NOMO-1 (cell line): ENCODE results near the gene CLMN.
"Not testable (repeated sequence)": the region's sequence is repeated elsewhere in the genome, so short reads cannot be mapped to it uniquely, and the experiment has no call there.

Experiments
- DNase-seq, 2 experiments: peaks; one replicate each; lab custom pipeline; 2025; ENCODE audit not compliant: unreplicated experiment in 2 of 2; lab: John Stamatoyannopoulos, UW

The CLMN gene

DNA sequence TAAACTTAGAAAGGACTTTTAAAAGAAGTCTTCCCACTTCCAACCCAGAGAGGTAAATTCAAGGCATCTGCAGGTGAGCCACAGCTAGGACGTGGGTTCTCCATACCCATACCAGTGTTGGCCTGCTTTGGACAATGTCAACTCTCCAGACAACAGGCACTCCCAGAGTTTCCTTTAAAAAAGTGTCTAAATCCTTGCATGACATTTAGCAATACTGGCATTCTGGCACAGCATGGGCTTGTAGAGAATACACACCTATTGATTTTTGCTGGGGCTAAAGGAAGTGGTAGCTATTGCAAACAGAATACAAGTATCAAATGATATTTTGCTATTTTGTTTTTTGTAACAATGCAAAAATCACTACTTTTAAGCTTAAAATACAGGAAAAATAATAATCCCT is 136.6 kb downstream of the CLMN start:
- DNase-seq, result no peak

DNA sequence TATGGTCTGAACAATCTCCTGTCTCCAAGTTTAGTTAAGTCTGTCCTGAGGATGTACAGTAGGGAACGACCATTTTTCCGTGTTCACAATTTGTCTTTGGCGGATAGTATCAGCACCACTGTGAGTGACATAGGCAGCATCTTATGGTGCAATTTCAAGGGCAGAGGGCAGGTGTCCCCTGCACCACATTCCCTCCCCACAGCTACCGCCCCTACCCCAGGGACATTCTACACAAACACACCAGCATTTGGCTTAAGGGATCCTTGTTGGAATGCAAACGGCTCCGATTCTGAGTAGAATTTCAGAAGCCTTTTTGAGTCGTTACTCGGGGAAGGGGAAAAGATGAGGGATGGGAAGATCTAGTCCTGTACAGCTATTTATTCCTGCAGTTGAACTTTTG is 137.3 kb downstream of the CLMN start:
- DNase-seq, result no peak

GRCh38 chr14:95180966-95181741 is 138.6 kb downstream of the CLMN start:
- DNase-seq, result no peak

- DNase-seq, result not testable (repeated sequence)
Observed at GRCh38 chr14:95175670-95176069, 144.0 kb downstream of the CLMN start.

DNA sequence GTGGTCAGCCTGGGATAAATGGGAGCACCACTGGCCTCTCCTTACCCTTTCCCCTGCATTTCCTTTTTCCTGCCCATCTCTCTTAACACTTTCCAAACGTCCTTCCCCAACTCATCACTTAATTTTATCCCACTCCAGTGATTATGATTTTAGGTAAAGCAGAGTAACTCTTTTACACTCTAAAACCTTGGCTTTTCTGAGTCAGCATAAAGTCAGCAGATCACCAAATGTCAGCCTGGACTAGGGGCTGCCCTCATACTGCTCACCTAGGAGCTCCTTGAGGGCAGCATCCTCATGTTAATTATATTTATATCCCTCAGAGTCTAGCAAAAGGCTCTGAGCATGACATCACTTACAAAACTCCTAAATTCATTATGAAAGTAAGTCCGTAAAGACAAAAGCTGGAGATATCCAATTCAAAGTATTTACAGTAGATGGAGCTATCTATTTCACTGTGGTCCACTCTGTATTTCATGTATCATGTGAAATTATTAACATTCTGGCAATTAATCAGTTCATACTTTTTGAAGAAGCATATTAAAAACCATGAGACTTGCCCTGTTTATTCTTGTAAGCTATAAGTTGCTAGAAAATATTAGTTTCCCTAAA is 145.4 kb downstream of the CLMN start:
- DNase-seq, result no peak

GRCh38 chr14:95173518-95173917 is 146.2 kb downstream of the CLMN start:
- peak; percentile 23 to 62 for DNase-seq

DNA sequence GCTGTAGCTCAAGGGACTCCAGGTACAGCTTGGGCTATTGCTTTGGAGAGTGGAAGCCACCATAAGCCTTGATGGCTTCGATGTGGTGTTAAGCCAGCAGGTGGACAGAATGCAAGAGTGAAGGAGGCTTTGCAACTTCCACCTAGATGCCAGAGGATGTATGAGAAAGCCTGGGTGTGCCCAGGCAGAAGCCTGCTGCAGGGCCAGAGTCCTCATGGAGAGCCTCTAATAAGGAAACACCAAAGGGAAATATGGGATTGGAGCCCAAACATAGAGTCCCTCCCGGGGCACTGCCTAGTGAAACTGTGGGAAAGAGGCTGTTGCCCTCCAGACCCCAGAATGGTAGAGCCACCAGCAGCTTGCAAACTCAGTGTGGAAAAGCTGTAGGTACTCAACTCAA is 152.5 kb downstream of the CLMN start:
- no peak for DNase-seq

- no peak for DNase-seq
Observed at GRCh38 chr14:95165517-95165916, 154.2 kb downstream of the CLMN start.

DNA sequence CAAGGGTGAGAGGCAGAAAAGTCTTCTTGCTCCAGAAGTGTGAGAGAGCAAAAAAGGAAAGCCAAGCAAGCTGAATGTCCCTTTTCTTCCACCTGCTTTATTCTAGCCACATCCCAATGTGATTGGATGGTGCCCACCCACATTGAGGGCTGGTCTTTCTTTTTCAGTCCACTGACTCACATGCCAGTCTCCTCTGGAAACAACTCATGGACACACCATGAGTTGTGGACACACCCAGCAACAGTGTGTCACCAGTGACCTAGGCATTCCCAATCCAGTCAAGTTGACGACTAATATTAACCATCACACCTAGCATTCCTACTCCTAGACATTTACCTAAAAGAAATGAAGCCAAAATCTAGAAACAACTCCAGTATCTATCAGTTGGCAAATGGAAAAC is 155.2 kb downstream of the CLMN start:
- DNase-seq, result no peak

DNA sequence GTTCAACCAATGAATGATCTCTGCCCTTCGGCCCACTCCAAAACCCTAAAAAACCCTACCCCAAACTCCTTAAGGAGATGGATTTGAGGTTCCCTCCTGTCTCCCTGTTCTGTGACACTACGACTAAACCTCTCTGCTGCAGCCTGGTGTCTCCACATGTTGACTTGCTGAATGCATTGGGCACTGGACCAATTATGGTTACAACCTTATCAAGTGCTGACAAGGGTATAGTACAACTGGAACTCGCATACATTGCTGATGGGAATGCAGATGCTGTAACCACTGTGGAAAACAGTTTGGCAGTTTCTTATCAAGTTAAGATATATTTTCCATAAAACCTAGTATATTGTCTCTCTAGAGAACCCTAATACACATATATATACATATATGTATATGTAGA is 156.0 kb downstream of the CLMN start:
- no peak for DNase-seq

- peak in 1 of 2 experiments; percentile 68 for DNase-seq
Observed at GRCh38 chr14:95163132-95163531, 156.6 kb downstream of the CLMN start.

DNA sequence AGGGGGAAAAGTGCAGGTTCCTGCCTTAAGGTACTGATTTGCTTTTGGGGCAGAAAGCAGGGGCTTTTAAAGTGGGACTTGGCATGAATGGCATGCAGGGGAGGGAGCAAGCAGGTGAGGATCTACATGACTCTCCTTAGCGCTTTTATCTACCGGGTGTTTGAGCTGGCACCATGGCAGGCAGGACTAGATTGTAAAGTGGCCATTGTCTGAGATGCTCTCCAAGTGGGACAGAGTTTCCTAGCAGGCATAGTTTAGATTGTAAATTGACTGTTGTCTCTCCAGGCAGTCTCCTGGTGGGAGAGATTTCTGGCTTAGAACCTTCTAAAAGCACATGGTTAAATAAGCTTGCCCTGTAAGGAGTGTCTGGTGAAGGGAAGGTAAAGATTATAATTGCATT is 157.1 kb downstream of the CLMN start:
- no peak for DNase-seq

DNA sequence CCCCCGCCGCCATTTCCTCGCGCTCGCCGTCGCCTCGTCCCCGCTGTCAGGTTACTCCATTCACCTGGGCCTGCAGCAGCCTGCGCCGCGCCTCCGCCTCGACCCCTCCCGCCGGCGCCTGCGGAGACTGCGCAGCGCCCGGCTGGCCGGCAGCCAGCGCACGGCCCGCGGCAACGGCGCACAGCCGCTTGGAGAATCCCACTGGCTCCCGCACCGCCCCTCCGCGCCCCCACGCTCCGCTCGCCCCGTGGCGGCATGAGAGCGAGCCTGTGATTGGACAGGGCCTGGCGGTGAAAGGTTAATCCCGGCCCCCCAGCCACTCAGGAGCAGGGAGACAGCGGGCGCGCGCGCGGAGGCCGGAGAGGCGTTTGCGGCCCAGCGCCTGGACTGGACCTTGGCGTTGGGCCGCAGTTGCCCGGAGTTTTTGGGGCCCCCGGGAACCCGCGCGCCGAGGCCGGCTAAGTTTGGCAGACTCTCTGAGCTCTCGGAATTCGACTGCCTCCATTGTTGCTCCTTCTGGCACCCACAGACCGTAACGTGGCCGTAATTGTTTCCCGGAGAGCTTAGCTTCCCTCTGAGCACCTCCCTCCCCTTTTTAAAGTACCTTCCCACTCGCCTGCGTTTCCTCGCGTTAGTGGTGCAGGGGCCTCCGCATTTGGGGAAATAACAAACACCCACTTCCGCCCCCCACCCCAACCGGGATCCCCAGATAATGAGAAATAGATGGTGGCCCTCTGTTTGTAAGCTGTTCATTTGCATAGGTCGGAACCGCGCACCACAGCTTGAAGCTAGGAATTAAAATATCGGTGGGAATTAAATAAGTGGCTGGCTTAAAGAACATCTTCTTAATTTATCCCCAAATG is 162.2 kb downstream of the CLMN start, which contains the start of gene DICER1:
TSS of gene DICER1 (minus strand) at position 203 of the 863 bp plus-strand sequence. CDS start 24,071 bp downstream, outside the sequence.
- DNase-seq, result peak; percentile 78 to 93

DNA sequence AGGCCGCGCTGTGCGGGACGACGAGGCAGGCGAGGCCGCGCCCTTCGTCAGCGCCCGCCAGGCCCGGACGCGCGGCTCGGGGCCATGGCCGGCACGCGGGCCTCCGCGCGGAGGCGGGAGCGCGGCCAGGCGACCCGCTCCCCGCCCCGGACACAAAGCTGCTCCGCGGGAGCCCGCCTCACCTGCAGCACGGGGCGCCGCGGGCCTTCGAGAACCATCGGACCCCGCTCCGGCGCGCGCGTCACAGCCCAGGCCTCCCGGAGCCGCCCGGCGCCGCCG is 162.7 kb downstream of the CLMN start:
- DNase-seq, result no peak

DNA sequence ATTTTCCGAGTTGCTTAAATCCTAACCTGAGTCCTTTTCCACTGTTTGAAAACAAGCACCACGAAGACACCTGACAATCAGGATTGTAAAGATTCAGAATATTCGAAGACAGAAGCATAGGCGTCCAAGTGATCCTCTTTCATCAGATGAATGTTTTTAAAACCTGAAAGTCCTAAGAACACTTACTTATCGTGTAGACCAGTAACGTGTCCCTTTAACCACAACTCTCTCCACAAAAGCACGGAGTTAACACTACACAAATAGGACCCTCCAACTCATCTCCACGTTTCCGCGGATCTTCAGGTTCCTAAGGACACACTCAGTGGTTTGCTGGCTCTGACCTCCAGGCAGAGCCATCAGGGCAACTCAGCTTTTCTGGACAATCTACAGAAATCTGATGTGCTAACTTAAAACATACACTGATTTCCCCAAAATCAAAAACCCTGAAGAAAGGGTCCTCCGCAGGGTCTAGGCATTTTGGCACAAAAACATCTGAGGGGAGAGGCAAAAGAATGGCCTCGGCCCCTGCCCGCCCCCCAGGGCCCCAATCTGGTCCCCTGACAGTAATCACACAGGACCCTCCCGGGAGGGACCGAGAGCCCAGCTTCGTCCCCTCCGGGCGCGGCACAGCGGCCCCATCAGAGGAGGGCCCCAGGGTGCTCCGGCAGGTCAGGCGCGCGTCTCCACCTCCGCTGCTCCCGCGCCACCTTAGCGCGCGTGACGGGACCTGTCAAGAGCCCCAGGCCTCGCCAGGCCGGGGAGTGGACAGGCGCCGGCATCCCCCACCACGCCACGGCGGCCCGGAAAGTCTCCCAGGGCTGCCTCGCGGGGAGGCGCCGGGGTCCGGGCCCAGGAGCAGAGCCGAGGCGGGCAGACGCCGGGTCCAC is 163.3 kb downstream of the CLMN start:
- DNase-seq, result peak in 1 of 2 experiments; percentile 24

GRCh38 chr14:95155045-95155444 is 164.7 kb downstream of the CLMN start:
- DNase-seq, result no peak

GRCh38 chr14:95153866-95154265 is 165.8 kb downstream of the CLMN start:
- no peak for DNase-seq

- no peak for DNase-seq
Observed at GRCh38 chr14:95151561-95151960, 168.1 kb downstream of the CLMN start.

- DNase-seq, result no peak
Observed at GRCh38 chr14:95150910-95151309, 168.8 kb downstream of the CLMN start.

GRCh38 chr14:95149441-95149840 is 170.3 kb downstream of the CLMN start:
- no peak for DNase-seq

GRCh38 chr14:95147597-95147996 is 172.1 kb downstream of the CLMN start:
- DNase-seq, result no peak
